Mesenteric fat pad (tissue), 1 donor: Measurements from ENCODE around the gene FKRP. TPM values are rescaled to one million over a fixed set of nuclear protein-coding genes. Genes with fewer than 3 reads are reported as not detected.
"Not testable (repeated sequence)": the region's sequence is repeated elsewhere in the genome, so short reads cannot be mapped to it uniquely, and the experiment has no call there.

Experiments
- DNase-seq: peaks from one replicate; pipeline ENCODE4 v3.0.0-alpha.2; 2020; ENCODE audit warnings: low spot score
- total RNA-seq: library from RNA; stranded (reverse); fragmentation: NEBNext Ultra II Directional; extraction: Animal tissue kit (Norgen Biotek cat#: 25700); gene quantifications from one replicate; pipeline ENCODE4 v1.2.1, GENCODE V29; 2021
- donor health status: DM: yes; HTN: yes; CAD: no.

Gene FKRP
- total RNA-seq, 1 donor from 2014 or later, result 13.2 TPM

- no peak for DNase-seq
These were observed 38.6 kb downstream of the FKRP start for GRCh38 chr19:46784262-46785053.

GRCh38 chr19:46785054-46785979, 39.5 kb downstream of the FKRP start:
- DNase-seq, result no peak

- DNase-seq, result no peak
These were observed 40.1 kb downstream of the FKRP start for GRCh38 chr19:46785980-46786235.

GRCh38 chr19:46786236-46787039, 40.6 kb downstream of the FKRP start:
- DNase-seq, result peak; percentile 92

- DNase-seq, result no peak
These were observed 41.1 kb downstream of the FKRP start for GRCh38 chr19:46787040-46787330.

- DNase-seq, result no peak
These were observed 41.7 kb downstream of the FKRP start for GRCh38 chr19:46787331-46788261.

GRCh38 chr19:46788262-46788967, 42.6 kb downstream of the FKRP start, which contains the start of gene SLC1A5:
Gene SLC1A5 (minus strand): TSS chr19:46788594. CDS start chr19:46787965, 629 bp downstream.
- DNase-seq, result peak; percentile 99

- DNase-seq, result no peak
These were observed 43.1 kb downstream of the FKRP start for GRCh38 chr19:46788968-46789338.

GRCh38 chr19:46789371-46789770, 43.5 kb downstream of the FKRP start:
- DNase-seq, result no peak

GRCh38 chr19:46791944-46792343, 46.1 kb downstream of the FKRP start:
- no peak for DNase-seq

- DNase-seq, result no peak
These were observed 52.0 kb downstream of the FKRP start for GRCh38 chr19:46797881-46798280.

GRCh38 chr19:46798713-46799112, 52.9 kb downstream of the FKRP start:
- no peak for DNase-seq

GRCh38 chr19:46802152-46802551, 56.3 kb downstream of the FKRP start:
- DNase-seq, result no peak

- no peak for DNase-seq
These were observed 57.7 kb downstream of the FKRP start for GRCh38 chr19:46803555-46803954.

GRCh38 chr19:46804432-46804831, 58.6 kb downstream of the FKRP start:
- not testable (repeated sequence) for DNase-seq

- no peak for DNase-seq
These were observed 60.8 kb downstream of the FKRP start for GRCh38 chr19:46806656-46807055.
